OCI-LY3 (cell line): ENCODE measurements around the gene TNFAIP2.

Experiments
- CTCF ChIP-seq: fragments of 200-600, 300-600 bp; sonication (generic); IDR thresholded peaks from 2 replicates; pipeline ENCODE4 v1.5.1; 2014; ENCODE audit warnings: antibody characterized with exemption, low read length, low read depth
- EZH2phosphoT487 ChIP-seq: fragments of 200-600 bp; shearing (Covaris generic); IDR thresholded peaks from 2 replicates; pipeline ENCODE4 v1.6.1; 2018; ENCODE audit warnings: antibody characterized with exemption, mixed run types, low read depth

GRCh38 chr14:103131580-103131979 is 8.3 kb downstream of the TNFAIP2 start:
- TF ChIP-seq CTCF: no peak
- no peak for TF ChIP-seq EZH2phosphoT487
